Caco-2 (cell line): ENCODE results near the gene JUND. TPM values are rescaled to one million over a fixed set of nuclear protein-coding genes. Genes with fewer than 3 reads are reported as not detected.

Source experiments
- BruUV-seq: library from RNA; stranded (reverse); fragments of 400-500 nt; replicated peaks from 2 replicates; lab custom pipeline; 2021; lab: Mats Ljungman, UMichigan
- CTCF ChIA-PET: fragments of 300-600 bp; sonication (Branson Sonifier 250); formaldehyde crosslinking; loops from one replicate; lab custom pipeline; 2022; ENCODE audit warnings: antibody characterized with exemption; lab: Charles Lee
- POLR2A ChIA-PET: fragments of 300-600 bp; sonication (Branson Sonifier 250); formaldehyde crosslinking; loops from one replicate; lab custom pipeline; 2022; ENCODE audit warnings: antibody characterized with exemption; lab: Charles Lee
- DNase-seq, 2 experiments: peaks; one replicate each; pipeline versions ENCODE4 v3.0.0 to v3.0.0-alpha.2; 2020 to 2022
- H3K27me3 ChIP-seq: replicated peaks from 2 replicates; pipeline ENCODE4 v1.6.0; 2011; ENCODE audit warnings: low read length; ENCODE audit not compliant: control insufficient read depth, insufficient read depth
- H3K36me3 ChIP-seq: 2 replicates; pipeline ENCODE4 v1.5.1; 2011; ENCODE audit warnings: low read length; ENCODE audit not compliant: control insufficient read depth, insufficient read depth
- H3K4me1 ChIP-seq: fragments of 250-450 bp; sonication (Bioruptor Pico); 2 replicates; pipeline ENCODE4 v1.5.1; 2020; ENCODE audit warnings: mild to moderate bottlenecking
- H3K4me3 ChIP-seq: 2 replicates; pipeline ENCODE4 v1.5.1; 2011; ENCODE audit warnings: low read depth, mild to moderate bottlenecking, control low read depth, low read length
- H3K9me3 ChIP-seq: fragments of 250-450 bp; sonication (Bioruptor Pico); 2 replicates; pipeline ENCODE4 v1.5.1; 2020; ENCODE audit warnings: mild to moderate bottlenecking, moderate library complexity
- H3K27ac Mint-ChIP-seq: one replicate; pipeline ENCODE4 v1.8.0; 2022; ENCODE audit warnings: mixed read lengths; ENCODE audit not compliant: unreplicated experiment
- H3K27me3 Mint-ChIP-seq: one replicate; pipeline ENCODE4 v1.8.0; 2022; ENCODE audit warnings: mixed read lengths; ENCODE audit not compliant: insufficient read depth, unreplicated experiment
- H3K36me3 Mint-ChIP-seq: one replicate; pipeline ENCODE4 v1.8.0; 2022; ENCODE audit warnings: mild to moderate bottlenecking, mixed read lengths; ENCODE audit not compliant: insufficient read depth, unreplicated experiment
- H3K4me1 Mint-ChIP-seq: one replicate; pipeline ENCODE4 v1.8.0; 2022; ENCODE audit warnings: low read depth, mixed read lengths; ENCODE audit not compliant: unreplicated experiment
- H3K4me3 Mint-ChIP-seq: one replicate; pipeline ENCODE4 v1.8.0; 2022; ENCODE audit warnings: mild to moderate bottlenecking, moderate library complexity, mixed read lengths; ENCODE audit not compliant: unreplicated experiment
- H3K9me3 Mint-ChIP-seq: one replicate; pipeline ENCODE4 v1.8.0; 2022; ENCODE audit warnings: mixed read lengths; ENCODE audit not compliant: unreplicated experiment
- intact Hi-C: fragments of 100-400 bp; cut with micrococcal nuclease; formaldehyde crosslinking; loops from one replicate; pipeline ENCODE4 v1.10.0; 2022; ENCODE audit not compliant: unreplicated experiment
- microRNA-seq: library from miRNA; unstranded; fragments of <30 nt; microRNA quantifications from one replicate; pipeline ENCODE4 v1.2.0, GENCODE V29; 2022
- total RNA-seq: library from RNA; stranded (reverse); gene quantifications from 2 replicates; pipeline ENCODE4 v1.2.3, GENCODE V29; 2022
- TF ChIP-seq, protein P1 (sequence below), 2 experiments: fragments of 200-600 bp in 1 of 2; IDR thresholded peaks; 1 replicate in 1 of 2; 2 replicates in 1 of 2; pipeline versions ENCODE4 v1.5.1 to v1.8.0; 2011 to 2022; ENCODE audit warnings: antibody characterized with exemption in 1 of 2, control low read depth in 1 of 2, inconsistent platforms in 1 of 2, low read depth in 1 of 2, low read length in 1 of 2, mild to moderate bottlenecking in 1 of 2, moderate library complexity in 1 of 2; ENCODE audit not compliant: insufficient read depth in 1 of 2, severe bottlenecking in 1 of 2, unreplicated experiment in 1 of 2

JUND gene
- total RNA-seq, 1 experiment from 2014 or later: 75.5 TPM

DNA sequence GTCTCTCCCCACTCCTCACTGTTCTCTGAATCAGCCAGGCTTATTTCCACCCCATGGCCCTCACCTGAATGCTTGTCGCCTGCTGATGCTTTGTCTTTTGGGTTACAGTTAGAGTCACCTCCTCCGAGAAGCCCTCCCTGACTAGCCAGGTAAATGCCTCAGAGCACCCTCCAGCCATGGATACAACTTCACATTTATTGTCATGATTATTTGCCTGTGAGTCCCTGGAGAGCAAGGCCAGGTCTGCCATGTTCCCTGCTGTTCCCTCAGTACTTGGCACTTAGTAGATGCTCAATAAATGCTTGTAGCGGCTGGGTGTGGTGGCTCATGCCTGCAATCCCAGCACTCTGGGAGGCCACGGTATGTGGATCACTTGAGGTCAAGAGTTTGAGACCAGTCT, 51.5 kb downstream of the JUND start:
- Mint-ChIP-seq H3K27me3 (peaks cover 3% of the 10 kb centered on the region), H3K4me1 (peaks cover 6% of the 10 kb centered on the region), H3K9me3 (no peaks in the 10 kb centered on the region), H3K36me3 (peaks cover under 1% of the 10 kb centered on the region), H3K27ac (no peak overlapping the region), H3K4me3 (no peak overlapping the region)
- ChIA-PET CTCF (no interaction called here), POLR2A (no interaction called here)
- Histone ChIP-seq H3K4me3 (no peak overlapping the region), H3K4me1 (0 out of 2 replicates have a peak, but pooled peaks cover 6% of the 10 kb centered on the region), H3K27me3 (no peaks in the 10 kb centered on the region), H3K9me3 (no peaks in the 10 kb centered on the region), H3K36me3 (no peaks in the 10 kb centered on the region)
- intact Hi-C loops: loop anchor here (2.0 kb wide), 1 partner anchor 23 kb away; no protein-coding TSS in a partner anchor
- no TSS peak for BruUV-seq
- TF ChIP-seq, protein P1, sequence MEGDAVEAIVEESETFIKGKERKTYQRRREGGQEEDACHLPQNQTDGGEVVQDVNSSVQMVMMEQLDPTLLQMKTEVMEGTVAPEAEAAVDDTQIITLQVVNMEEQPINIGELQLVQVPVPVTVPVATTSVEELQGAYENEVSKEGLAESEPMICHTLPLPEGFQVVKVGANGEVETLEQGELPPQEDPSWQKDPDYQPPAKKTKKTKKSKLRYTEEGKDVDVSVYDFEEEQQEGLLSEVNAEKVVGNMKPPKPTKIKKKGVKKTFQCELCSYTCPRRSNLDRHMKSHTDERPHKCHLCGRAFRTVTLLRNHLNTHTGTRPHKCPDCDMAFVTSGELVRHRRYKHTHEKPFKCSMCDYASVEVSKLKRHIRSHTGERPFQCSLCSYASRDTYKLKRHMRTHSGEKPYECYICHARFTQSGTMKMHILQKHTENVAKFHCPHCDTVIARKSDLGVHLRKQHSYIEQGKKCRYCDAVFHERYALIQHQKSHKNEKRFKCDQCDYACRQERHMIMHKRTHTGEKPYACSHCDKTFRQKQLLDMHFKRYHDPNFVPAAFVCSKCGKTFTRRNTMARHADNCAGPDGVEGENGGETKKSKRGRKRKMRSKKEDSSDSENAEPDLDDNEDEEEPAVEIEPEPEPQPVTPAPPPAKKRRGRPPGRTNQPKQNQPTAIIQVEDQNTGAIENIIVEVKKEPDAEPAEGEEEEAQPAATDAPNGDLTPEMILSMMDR (IDR thresholded peaks at IDR 0.05; ENCODE audit: insufficient read depth in 1 of 2, low read depth in 1 of 2, low read length in 1 of 2, severe bottlenecking in 1 of 2, unreplicated experiment in 1 of 2): no peak
- DNase-seq: no peak

Small RNA genes lying within 50 kb of the gene (microRNA-seq; reads per million reads assigned to microRNA genes)
- 2.0 reads per million, percentile 8 among the genes with 10 or more reads in this experiment for gene MIR3188

Other genes starting within 250 kb of the JUND start
- not detected in 2 replicates for gene IL12RB1, start 194.7 kb downstream of the JUND start, total RNA-seq
- 8.0 and 8.2 TPM in 2 replicates for gene MAST3, start 183.8 kb downstream of the JUND start, total RNA-seq
- 34.3 and 37.8 TPM in 2 replicates for gene PIK3R2, start 128.5 kb downstream of the JUND start, total RNA-seq
- gene IFI30, start 107.8 kb downstream of the JUND start, total RNA-seq: 38.3 and 39.6 TPM in 2 replicates
- 14.1 and 16.6 TPM in 2 replicates for gene MPV17L2, start 88.4 kb downstream of the JUND start, total RNA-seq
- 2.3 and 3.9 TPM in 2 replicates for gene RAB3A, start 77.6 kb downstream of the JUND start, total RNA-seq
- gene PDE4C, start 55.2 kb downstream of the JUND start, total RNA-seq: 0.36 and 0.46 TPM in 2 replicates
- gene IQCN, start 7.2 kb downstream of the JUND start, total RNA-seq: 1.5 and 2.1 TPM in 2 replicates
- 184 and 186 TPM in 2 replicates for gene LSM4, start 41.5 kb upstream of the JUND start, total RNA-seq
- gene PGPEP1, start 59.0 kb upstream of the JUND start, total RNA-seq: 25.6 and 26.0 TPM in 2 replicates
- 55.3 and 56.1 TPM in 2 replicates for gene GDF15, start 104.5 kb upstream of the JUND start, total RNA-seq
- gene LRRC25, start 116.0 kb upstream of the JUND start, total RNA-seq: not detected in 2 replicates
- gene SSBP4, start 137.8 kb upstream of the JUND start, total RNA-seq: 46.2 and 49.4 TPM in 2 replicates
- 65.3 and 67.3 TPM in 2 replicates for gene ISYNA1, start 156.5 kb upstream of the JUND start, total RNA-seq
- gene ELL, start 240.4 kb upstream of the JUND start, total RNA-seq: 11.2 and 12.1 TPM in 2 replicates